Ovary (tissue), 9 donors: ENCODE results near the gene RIPOR1. TPM values are rescaled to one million over a fixed set of nuclear protein-coding genes. Genes with fewer than 3 reads are reported as not detected.

Experiments used
- DNase-seq, 5 donors: peaks; one replicate each; pipeline ENCODE4 v3.0.0-alpha.2; 2019 to 2020
- H3K27ac ChIP-seq, 2 donors: fragments of 200-600 bp; one replicate each; pipeline versions ENCODE4 v1.5.1 to v1.8.0; 2019 to 2022
- H3K27me3 ChIP-seq: fragments of 200-600 bp; one replicate; pipeline ENCODE4 v1.8.0; 2022
- H3K36me3 ChIP-seq: fragments of 200-600 bp; sonication (generic); one replicate; pipeline ENCODE4 v1.5.1; 2019
- H3K4me1 ChIP-seq: one replicate; pipeline ENCODE4 v1.8.1; 2013; ENCODE audit warnings: mild to moderate bottlenecking, moderate library complexity; ENCODE audit not compliant: insufficient read depth
- H3K4me3 ChIP-seq: fragments of 200-600 bp; sonication (generic); one replicate; pipeline ENCODE4 v1.5.1; 2017
- H3K9me3 ChIP-seq, 2 donors: fragments of 200-600 bp in 1 of 2; sonication (generic) in 1 of 2; one replicate each; pipeline versions ENCODE4 v1.5.1 to v1.8.1; 2013 to 2019; ENCODE audit warnings: mild to moderate bottlenecking in 1 of 2, moderate library complexity in 1 of 2
- CTCF ChIP-seq, 3 donors: fragments of 450-650 bp in 2 of 3; fragments of 200-600 bp in 1 of 3; IDR thresholded peaks; one replicate each; pipeline versions ENCODE4 v1.5.1 to v1.8.0; 2016 to 2022; ENCODE audit warnings: antibody characterized with exemption in 3 of 3, mild to moderate bottlenecking in 1 of 3
- EP300 ChIP-seq: sonication (generic); formaldehyde crosslinking; IDR thresholded peaks from one replicate; pipeline ENCODE4 v1.6.1; 2017; ENCODE audit warnings: antibody characterized with exemption
- POLR2A ChIP-seq: fragments of 450-650 bp; IDR thresholded peaks from one replicate; pipeline ENCODE4 v1.6.1; 2017; ENCODE audit warnings: antibody characterized with exemption, mild to moderate bottlenecking, moderate library complexity
- WGBS, 3 donors: extraction: QIAGEN DNeasy Blood & Tissue Kit in 1 of 3; methylation state at CpG; one replicate each; pipeline versions ENCODE4 v1.1.5 to v1.1.7; 2013 to 2017; 5-methylcytosine and 5-hydroxymethylcytosine counted together
- intact Hi-C, 4 donors: fragments of 100-400 bp; cut with DNase I; formaldehyde crosslinking; loops; one replicate each; pipeline versions ENCODE4 v1.11.0 to v1.15.1; 2022 to 2023
- polyA plus RNA-seq, 2 donors: library from polyadenylated mRNA; stranded (reverse); fragments of 200-250 nt in 1 of 2; fragments of 350-450 nt in 1 of 2; fragmentation: Illumina TruSeq in 1 of 2; extraction: RNeasy Lipid Tissue Mini Kit (QIAGEN cat#74804) in 1 of 2; gene quantifications; one replicate each; pipeline ENCODE4 v1.2.3, GENCODE V29; 2013 to 2014
- total RNA-seq, 7 donors: library from RNA; depleted of rRNA in 2 of 7; stranded (reverse); fragments of >200 nt in 2 of 7; fragmentation: NEBNext Ultra II Directional in 3 of 7; extraction: Animal tissue kit (Norgen Biotek cat#: 25700) in 3 of 7; gene quantifications; one replicate each; pipeline versions ENCODE4 v1.1.0 to v1.2.4, GENCODE V29; 2016 to 2023
- donor health status: DM: no; HTN: no; CAD: no; lungs with moderate emphysema.
- donor health status: DM: no; HTN: no; CAD: no.
- donor health status: Bipolar disorder and iron deficiency.
- donor health status: DM: yes; HTN: yes; CAD: no.
- donor health status: DM: no; HTN: no; CAD: no.
- donor health status: DM: yes; HTN: yes; CAD: no.

RIPOR1 gene
- total and polyA plus RNA-seq, 9 donors, result 22.3 to 96.3 (median 70.4) TPM

DNA sequence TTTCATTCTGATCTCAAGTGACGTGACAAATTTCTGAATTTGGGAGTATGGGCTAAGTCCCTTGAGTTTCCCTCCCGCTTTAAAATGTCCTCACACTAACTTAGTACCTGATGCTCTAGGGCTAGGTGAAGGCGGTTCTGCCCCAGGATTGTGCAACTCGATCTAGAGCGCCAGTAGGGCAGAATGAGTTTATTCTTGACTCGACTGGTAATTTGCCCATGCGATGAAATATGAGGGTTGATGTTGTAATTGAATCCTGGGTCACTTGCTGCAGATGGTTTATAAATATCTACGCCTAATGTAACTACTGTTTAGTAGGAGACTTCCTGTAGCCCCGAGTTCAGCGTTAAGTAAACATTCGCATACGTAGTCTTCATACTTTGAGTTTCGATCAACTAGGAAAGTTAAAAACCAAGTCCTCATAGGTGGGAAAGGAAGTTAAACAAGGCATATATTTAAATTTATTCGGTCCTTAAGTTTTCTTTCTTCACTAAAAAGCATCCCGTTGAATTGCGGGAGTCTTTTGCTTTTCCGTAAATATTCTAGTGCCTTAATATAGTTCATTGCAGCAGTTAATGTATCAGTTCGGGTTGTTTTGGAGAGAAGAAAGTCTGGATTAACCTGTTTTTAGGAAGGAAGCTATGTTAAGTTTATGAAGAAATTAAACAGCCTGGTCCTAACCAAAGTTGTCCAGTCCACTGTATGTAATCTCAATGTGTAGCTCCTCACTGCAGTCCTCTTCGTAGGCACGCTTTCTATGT is 35.3 kb downstream of the RIPOR1 start:
- intact Hi-C loops, result loop anchor here in 3 of 4 donors (2.0 to 5.0 kb wide), 5 partner anchors 35 to 103 kb away; partner anchors contain the start of genes AGRP (in 1 of the 3), ATP6V0D1 (in 1 of the 3), C16orf86 (in 1 of the 3) and CARMIL2 (in 1 of the 3)
- DNase-seq, result peak in 2 of 5 donors; percentile 37 to 69
- Histone ChIP-seq H3K27me3 (no peaks in the 10 kb centered on the region), H3K9me3 (no peaks in the 10 kb centered on the region), H3K4me1 (peaks cover 4% of the 10 kb centered on the region), H3K36me3 (no peaks in the 10 kb centered on the region), H3K27ac (peak overlapping the region; percentile 98), H3K4me3 (peak overlapping the region; percentile 89)
- TF ChIP-seq CTCF (IDR thresholded peaks at IDR 0.05) (no peak), EP300 (no peak), POLR2A (no peak)
- WGBS, 3 donors, result 4 to 6% (median 4%) methylated on average over 20 of the region's 20 CpGs

DNA sequence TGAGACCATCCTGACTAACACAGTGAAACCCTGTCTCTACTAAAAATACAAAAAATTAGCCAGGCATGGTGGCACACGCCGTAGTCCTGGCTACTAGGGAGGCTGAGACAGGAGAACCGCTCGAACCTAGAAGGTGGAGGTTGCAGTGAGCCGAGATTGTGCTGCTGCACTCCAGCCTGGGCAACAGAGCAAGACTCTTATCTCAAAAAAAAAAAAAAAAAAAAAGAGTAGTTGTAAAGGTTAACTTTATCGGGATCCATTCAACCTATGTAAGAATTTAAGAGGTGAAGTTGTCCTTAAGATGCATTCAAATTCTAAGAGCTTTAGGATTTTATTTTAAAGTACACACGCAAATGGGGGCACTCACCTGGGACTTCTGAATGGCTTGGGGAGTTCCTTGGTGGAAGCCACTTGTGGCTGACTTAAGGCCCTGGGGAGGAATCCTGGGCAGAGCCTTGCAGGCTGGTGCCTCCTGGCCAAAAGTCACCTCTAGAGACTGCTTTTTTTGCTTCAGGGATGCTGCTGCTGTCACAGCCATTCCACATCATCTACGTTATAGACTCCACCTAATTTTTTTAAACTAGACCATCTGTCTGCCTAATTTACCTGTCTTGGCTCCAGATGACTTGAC is 37.0 kb downstream of the RIPOR1 start:
- Histone ChIP-seq H3K4me1 (peaks cover 4% of the 10 kb centered on the region), H3K27ac (no peak overlapping the region), H3K9me3 (no peaks in the 10 kb centered on the region), H3K27me3 (no peaks in the 10 kb centered on the region), H3K36me3 (no peaks in the 10 kb centered on the region), H3K4me3 (no peak overlapping the region)
- WGBS, 3 donors, result 90 to 93% (median 90%) methylated on average over 8 of the region's 8 CpGs
- intact Hi-C loops, result loop anchor here in 1 of 4 donors (5.0 kb wide), 1 partner anchor 87 kb away; no protein-coding TSS in a partner anchor
- DNase-seq, result peak in 1 of 5 donors; percentile 7
- TF ChIP-seq POLR2A (no peak), CTCF (IDR thresholded peaks at IDR 0.05) (no peak), EP300 (no peak)

GRCh38 chr16:67571464-67571863 is 42.8 kb downstream of the RIPOR1 start:
- Histone ChIP-seq H3K27ac (no peak overlapping the region), H3K9me3 (no peaks in the 10 kb centered on the region), H3K27me3 (no peaks in the 10 kb centered on the region), H3K4me3 (no peak overlapping the region), H3K4me1 (no peaks in the 10 kb centered on the region), H3K36me3 (no peaks in the 10 kb centered on the region)
- no peak for TF ChIP-seq EP300
- no peak for TF ChIP-seq POLR2A
- no peak for TF ChIP-seq CTCF (IDR thresholded peaks at IDR 0.05)
- WGBS, 3 donors, result 16 to 31% (median 19%) methylated on average over 2 of the region's 2 CpGs
- no peak for DNase-seq
- intact Hi-C loops, result no loop called here

GRCh38 chr16:67571981-67572431 is 43.4 kb downstream of the RIPOR1 start:
- H3K9me3 ChIP-seq, result no peaks in the 10 kb centered on the region
- WGBS, 3 donors, result 28 to 52% (median 37%) methylated on average over 4 of the region's 4 CpGs
- no peak overlapping the region for H3K4me3 ChIP-seq
- H3K36me3 ChIP-seq, result no peaks in the 10 kb centered on the region
- H3K27ac ChIP-seq, result no peak overlapping the region
- H3K27me3 ChIP-seq, result no peaks in the 10 kb centered on the region
- TF ChIP-seq EP300 (no peak), CTCF (IDR thresholded peaks at IDR 0.05) (no peak), POLR2A (no peak)
- H3K4me1 ChIP-seq, result no peaks in the 10 kb centered on the region
- DNase-seq, result no peak
- intact Hi-C loops, result no loop called here
